CD14-positive monocyte (primary cell): Measurements from ENCODE around the gene AKAP6. TPM values are rescaled to one million over a fixed set of nuclear protein-coding genes. Genes with fewer than 3 reads are reported as not detected.

Experiments used
- DNase-seq, 3 donors: peaks; one replicate each; pipeline ENCODE4 v3.0.0-alpha.2; 2011 to 2022
- H2AFZ ChIP-seq: 2 replicates; pipeline ENCODE4 v1.6.0; 2012; ENCODE audit warnings: mild to moderate bottlenecking, low read depth, low read length, inconsistent platforms; ENCODE audit not compliant: insufficient read depth, poor library complexity, severe bottlenecking
- H3K27ac ChIP-seq, 2 donors: 1 replicate in 1 of 2; 2 replicates in 1 of 2; pipeline ENCODE4 v1.5.1; 2012 to 2013; ENCODE audit warnings: low read length in 2 of 2, control low read depth in 1 of 2, inconsistent platforms in 1 of 2, low read depth in 1 of 2, mild to moderate bottlenecking in 1 of 2
- H3K27me3 ChIP-seq, 2 donors: one replicate each; pipeline versions ENCODE4 v1.6.0 to v1.6.1; 2011 to 2013; ENCODE audit warnings: low read length in 2 of 2; ENCODE audit not compliant: control insufficient read depth in 2 of 2, insufficient read depth in 2 of 2
- H3K36me3 ChIP-seq, 2 donors: replicated peaks in 1 of 2; 1 replicate in 1 of 2; 2 replicates in 1 of 2; pipeline versions ENCODE4 v1.5.1 to v1.6.1; 2012 to 2013; ENCODE audit warnings: low read length in 2 of 2, control low read depth in 1 of 2, inconsistent platforms in 1 of 2, mild to moderate bottlenecking in 1 of 2; ENCODE audit not compliant: insufficient read depth in 2 of 2, control insufficient read depth in 1 of 2
- H3K4me1 ChIP-seq, 2 donors: 1 replicate in 1 of 2; 2 replicates in 1 of 2; pipeline versions ENCODE4 v1.5.1 to v1.6.1; 2012 to 2013; ENCODE audit warnings: low read length in 2 of 2, control low read depth in 1 of 2, inconsistent platforms in 1 of 2, mild to moderate bottlenecking in 1 of 2, moderate library complexity in 1 of 2; ENCODE audit not compliant: insufficient read depth in 2 of 2, control insufficient read depth in 1 of 2
- H3K4me2 ChIP-seq: replicated peaks from 2 replicates; pipeline ENCODE3; 2012; ENCODE audit warnings: low read length, moderate library complexity, mild to moderate bottlenecking; ENCODE audit not compliant: poor library complexity, severe bottlenecking; ENCODE audit errors: extremely low read depth
- H3K4me3 ChIP-seq, 3 experiments: fragments of 200-600 bp in 1 of 3; sonication (generic) in 1 of 3; replicated peaks in 1 of 3; 1 replicate in 2 of 3; 2 replicates in 1 of 3; pipeline ENCODE4 v1.5.1; 2011 to 2013; ENCODE audit warnings: low read length in 3 of 3, mild to moderate bottlenecking in 3 of 3, control low read depth in 2 of 3, low read depth in 2 of 3, inconsistent platforms in 1 of 3, moderate library complexity in 1 of 3
- H3K79me2 ChIP-seq: 2 replicates; pipeline ENCODE4 v1.6.0; 2012; ENCODE audit warnings: mild to moderate bottlenecking, control low read depth, inconsistent platforms, low read length, moderate library complexity; ENCODE audit not compliant: insufficient read depth
- H3K9ac ChIP-seq: 2 replicates; pipeline ENCODE4 v1.6.0; 2017; ENCODE audit warnings: low read length, mild to moderate bottlenecking; ENCODE audit not compliant: insufficient read depth, poor library complexity, severe bottlenecking
- H3K9me3 ChIP-seq, 2 donors: replicated peaks in 1 of 2; 1 replicate in 1 of 2; 2 replicates in 1 of 2; pipeline versions ENCODE4 v1.5.1 to v1.6.1; 2012 to 2013; ENCODE audit warnings: low read length in 2 of 2, control low read depth in 1 of 2; ENCODE audit not compliant: control insufficient read depth in 1 of 2, insufficient read depth in 1 of 2
- H4K20me1 ChIP-seq: 2 replicates; pipeline ENCODE4 v1.6.0; 2012; ENCODE audit warnings: mild to moderate bottlenecking, low read length, control low read depth, moderate library complexity; ENCODE audit not compliant: insufficient read depth
- H3K27ac Mint-ChIP-seq, 7 donors: one replicate each; pipeline ENCODE4 v1.8.0; 2020; ENCODE audit warnings: mild to moderate bottlenecking in 7 of 7, mixed read lengths in 7 of 7, moderate library complexity in 6 of 7, inconsistent platforms in 2 of 7
- H3K27me3 Mint-ChIP-seq, 3 donors: one replicate each; pipeline ENCODE4 v1.8.0; 2021 to 2022; ENCODE audit warnings: low read depth in 3 of 3, mild to moderate bottlenecking in 3 of 3, mixed read lengths in 3 of 3, moderate library complexity in 3 of 3, inconsistent platforms in 1 of 3
- H3K36me3 Mint-ChIP-seq, 2 donors: one replicate each; pipeline ENCODE4 v1.8.0; 2020; ENCODE audit warnings: mixed read lengths in 2 of 2, inconsistent platforms in 1 of 2, mild to moderate bottlenecking in 1 of 2
- H3K4me1 Mint-ChIP-seq: one replicate; pipeline ENCODE4 v1.8.0; 2020; ENCODE audit warnings: mild to moderate bottlenecking, mixed read lengths
- H3K4me3 Mint-ChIP-seq, 2 donors: one replicate each; pipeline ENCODE4 v1.8.0; 2020; ENCODE audit warnings: mild to moderate bottlenecking in 2 of 2, mixed read lengths in 2 of 2, moderate library complexity in 1 of 2
- H3K9me3 Mint-ChIP-seq, 7 donors: one replicate each; pipeline ENCODE4 v1.8.0; 2020 to 2022; ENCODE audit warnings: mixed read lengths in 7 of 7, mild to moderate bottlenecking in 6 of 7, moderate library complexity in 6 of 7, inconsistent platforms in 2 of 7
- WGBS: methylation state at CpG from one replicate; pipeline ENCODE4 v1.1.5; 2013; ENCODE audit warnings: missing lambda C conversion rate; ENCODE audit not compliant: insufficient coverage; 5-methylcytosine and 5-hydroxymethylcytosine counted together
- intact Hi-C, 2 donors: fragments of 100-400 bp; cut with micrococcal nuclease; formaldehyde crosslinking; loops; one replicate each; pipeline versions ENCODE4 v1.15.0 to v1.15.1; 2023
- polyA plus RNA-seq, 3 donors: library from polyadenylated mRNA; depleted of rRNA in 1 of 3; unstranded in 2 of 3; stranded (reverse) in 1 of 3; fragments of 300-500 nt in 2 of 3; fragments of >200 nt in 1 of 3; fragmentation: Illumina TruSeq in 2 of 3; gene quantifications; 1 replicate in 2 of 3; 2 replicates in 1 of 3; pipeline ENCODE4 v1.2.3, GENCODE V29; 2012 to 2021
- TF ChIP-seq, protein P1 (sequence below): fragments of 200-600 bp; IDR thresholded peaks from one replicate; pipeline ENCODE4 v1.8.0; 2022; ENCODE audit warnings: antibody characterized with exemption, mild to moderate bottlenecking

Gene AKAP6
- polyA plus RNA-seq, 3 donors = not detected

- no peaks in the 10 kb centered on the region for H3K9me3 ChIP-seq
- H3K27ac ChIP-seq = no peak overlapping the region
- H3K9ac ChIP-seq = no peak overlapping the region
- Mint-ChIP-seq H3K4me3 (no peak overlapping the region), H3K27ac (no peak overlapping the region), H3K27me3 (peaks cover 1 to 4% (median 3%) of the 10 kb centered on the region in 3 donors), H3K9me3 (peaks cover 0 to 4% (median 0%) of the 10 kb centered on the region in 7 donors), H3K36me3 (no peaks in the 10 kb centered on the region), H3K4me1 (no peaks in the 10 kb centered on the region)
- no peak overlapping the region for H2AFZ ChIP-seq
- TF ChIP-seq, protein P1, sequence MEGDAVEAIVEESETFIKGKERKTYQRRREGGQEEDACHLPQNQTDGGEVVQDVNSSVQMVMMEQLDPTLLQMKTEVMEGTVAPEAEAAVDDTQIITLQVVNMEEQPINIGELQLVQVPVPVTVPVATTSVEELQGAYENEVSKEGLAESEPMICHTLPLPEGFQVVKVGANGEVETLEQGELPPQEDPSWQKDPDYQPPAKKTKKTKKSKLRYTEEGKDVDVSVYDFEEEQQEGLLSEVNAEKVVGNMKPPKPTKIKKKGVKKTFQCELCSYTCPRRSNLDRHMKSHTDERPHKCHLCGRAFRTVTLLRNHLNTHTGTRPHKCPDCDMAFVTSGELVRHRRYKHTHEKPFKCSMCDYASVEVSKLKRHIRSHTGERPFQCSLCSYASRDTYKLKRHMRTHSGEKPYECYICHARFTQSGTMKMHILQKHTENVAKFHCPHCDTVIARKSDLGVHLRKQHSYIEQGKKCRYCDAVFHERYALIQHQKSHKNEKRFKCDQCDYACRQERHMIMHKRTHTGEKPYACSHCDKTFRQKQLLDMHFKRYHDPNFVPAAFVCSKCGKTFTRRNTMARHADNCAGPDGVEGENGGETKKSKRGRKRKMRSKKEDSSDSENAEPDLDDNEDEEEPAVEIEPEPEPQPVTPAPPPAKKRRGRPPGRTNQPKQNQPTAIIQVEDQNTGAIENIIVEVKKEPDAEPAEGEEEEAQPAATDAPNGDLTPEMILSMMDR = no peak
- no peaks in the 10 kb centered on the region for H3K79me2 ChIP-seq
- intact Hi-C loops = no loop called here
- H3K36me3 ChIP-seq = no peaks in the 10 kb centered on the region
- no peaks in the 10 kb centered on the region for H4K20me1 ChIP-seq
- 86% methylated on average over 1 of the region's 2 CpGs for WGBS
- H3K27me3 ChIP-seq = no peaks in the 10 kb centered on the region
- H3K4me3 ChIP-seq = no peak overlapping the region
- H3K4me2 ChIP-seq = no peak overlapping the region
- DNase-seq = no peak
- H3K4me1 ChIP-seq = no peaks in the 10 kb centered on the region
These were observed 207.1 kb downstream of the AKAP6 start for GRCh38 chr14:32536175-32536574.

GRCh38 chr14:32537166-32537565 lies 208.1 kb downstream of the AKAP6 start:
- no peaks in the 10 kb centered on the region for H3K36me3 Mint-ChIP-seq
- peaks cover 1 to 4% (median 3%) of the 10 kb centered on the region in 3 donors for H3K27me3 Mint-ChIP-seq

More at GRCh38 chr14:32537166-32537565, 208.1 kb downstream of the AKAP6 start:
- no peak overlapping the region for H3K27ac Mint-ChIP-seq
- H3K27ac ChIP-seq = no peak overlapping the region
- H3K4me1 Mint-ChIP-seq = no peaks in the 10 kb centered on the region
- H3K79me2 ChIP-seq = no peaks in the 10 kb centered on the region
- H3K4me3 Mint-ChIP-seq = no peak overlapping the region
- H3K36me3 ChIP-seq = no peaks in the 10 kb centered on the region
- peaks cover 0 to 4% (median 0%) of the 10 kb centered on the region in 7 donors for H3K9me3 Mint-ChIP-seq
- H3K4me1 ChIP-seq = no peaks in the 10 kb centered on the region
- H3K4me2 ChIP-seq = no peak overlapping the region
- H3K9ac ChIP-seq = no peak overlapping the region
- no peaks in the 10 kb centered on the region for H3K9me3 ChIP-seq
- no peak for DNase-seq
- no peak overlapping the region for H2AFZ ChIP-seq
- TF ChIP-seq, protein P1 = no peak
- no peaks in the 10 kb centered on the region for H4K20me1 ChIP-seq
- intact Hi-C loops = no loop called here
- H3K4me3 ChIP-seq = no peak overlapping the region
- no peaks in the 10 kb centered on the region for H3K27me3 ChIP-seq
- no CpG with 5 or more reads among the region's 4 CpGs for WGBS
